MM.1S (cell line): Measurements from ENCODE around the gene OGG1.

Source experiments
- DNase-seq: peaks from one replicate; pipeline ENCODE4 v3.0.0-alpha.2; 2015
- H2AFZ ChIP-seq: fragments of 300-600 bp; sonication (generic); 2 replicates; pipeline ENCODE4 v1.6.0; 2016; ENCODE audit warnings: antibody characterized with exemption, low read length
- H3F3A ChIP-seq: fragments of 300-600 bp; sonication (generic); 2 replicates; pipeline ENCODE4 v1.6.1; 2016; ENCODE audit warnings: mild to moderate bottlenecking, antibody characterized with exemption, low read length, moderate library complexity, mixed read lengths; ENCODE audit not compliant: insufficient read depth
- H3K27ac ChIP-seq: fragments of 300-600 bp; sonication (generic); 2 replicates; pipeline ENCODE4 v1.5.1; 2016; ENCODE audit warnings: mild to moderate bottlenecking, low read length
- H3K27me3 ChIP-seq: fragments of 300-600 bp; sonication (generic); replicated peaks from 2 replicates; pipeline ENCODE4 v1.6.0; 2016; ENCODE audit warnings: low read length; ENCODE audit not compliant: insufficient read depth
- H3K36me3 ChIP-seq: fragments of 300-600 bp; sonication (generic); replicated peaks from 2 replicates; pipeline ENCODE4 v1.6.1; 2016; ENCODE audit warnings: mild to moderate bottlenecking, low read length, mixed read lengths; ENCODE audit not compliant: insufficient read depth
- H3K4me1 ChIP-seq: fragments of 300-600 bp; sonication (generic); 2 replicates; pipeline ENCODE4 v1.6.1; 2016; ENCODE audit warnings: low read length, mixed read lengths
- H3K4me2 ChIP-seq: fragments of 300-600 bp; sonication (generic); 2 replicates; pipeline ENCODE4 v1.6.0; 2016; ENCODE audit warnings: low read depth, low read length
- H3K4me3 ChIP-seq: fragments of 300-600 bp; sonication (generic); 2 replicates; pipeline ENCODE4 v1.5.1; 2016; ENCODE audit warnings: low read length, mixed read lengths
- H3K79me2 ChIP-seq: fragments of 300-600 bp; sonication (generic); 2 replicates; pipeline ENCODE4 v1.6.1; 2016; ENCODE audit warnings: mixed run types, low read length, mixed read lengths
- H3K9ac ChIP-seq: fragments of 300-600 bp; sonication (generic); 2 replicates; pipeline ENCODE4 v1.6.1; 2016; ENCODE audit warnings: low read length, mixed read lengths
- H3K9me2 ChIP-seq: fragments of 300-600 bp; sonication (generic); replicated peaks from 2 replicates; pipeline ENCODE4 v1.6.1; 2016; ENCODE audit warnings: mild to moderate bottlenecking, low read length, mixed read lengths; ENCODE audit not compliant: insufficient read depth
- H3K9me3 ChIP-seq: fragments of 300-600 bp; sonication (generic); replicated peaks from 2 replicates; pipeline ENCODE4 v1.6.1; 2016; ENCODE audit warnings: mild to moderate bottlenecking, low read length, mixed read lengths; ENCODE audit not compliant: insufficient read depth
- H4K20me1 ChIP-seq: fragments of 300-600 bp; sonication (generic); 2 replicates; pipeline ENCODE4 v1.6.1; 2016; ENCODE audit warnings: mild to moderate bottlenecking, low read length, moderate library complexity, mixed read lengths; ENCODE audit not compliant: insufficient read depth
- EZH2 ChIP-seq: fragments of 300-600 bp; sonication (generic); optimal IDR thresholded peaks from 2 replicates; pipeline ENCODE3; 2017; ENCODE audit warnings: low read depth, mild to moderate bottlenecking, antibody characterized with exemption, low read length, mixed read lengths
- EZH2phosphoT487 ChIP-seq: fragments of 300-600 bp; sonication (generic); IDR thresholded peaks from 2 replicates; pipeline ENCODE4 v1.6.1; 2018; ENCODE audit warnings: antibody characterized with exemption, low read length
- TF ChIP-seq, protein P1 (sequence below): fragments of 300-600 bp; sonication (generic); IDR thresholded peaks from 2 replicates; pipeline ENCODE4 v1.5.1; 2016; ENCODE audit warnings: antibody characterized with exemption, low read length, mixed read lengths

Gene OGG1

DNA sequence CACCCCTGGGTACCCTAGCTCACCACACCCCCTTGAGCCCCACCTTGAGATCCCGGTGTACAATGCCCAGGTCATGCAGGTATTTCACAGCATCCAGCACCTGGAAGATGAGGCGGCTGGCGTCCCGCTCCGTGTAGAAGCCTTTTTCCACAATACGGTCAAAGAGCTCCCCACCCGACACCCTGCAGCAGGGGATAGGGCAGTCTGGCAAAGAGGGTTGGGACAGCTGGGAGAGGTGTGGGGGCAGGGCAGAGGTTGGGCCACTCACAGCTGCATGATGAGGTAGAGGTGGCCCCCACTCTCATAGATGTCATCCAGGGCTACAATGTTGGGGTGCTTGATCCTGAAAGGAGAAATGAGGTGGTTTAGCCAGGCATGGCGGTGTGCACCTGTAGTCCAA is 13.1 kb downstream of the OGG1 start:
- Histone ChIP-seq H4K20me1 (no peaks in the 10 kb centered on the region), H2AFZ (no peak overlapping the region), H3K4me1 (no peaks in the 10 kb centered on the region), H3K9ac (no peak overlapping the region), H3K9me3 (no peaks in the 10 kb centered on the region), H3K4me3 (no peak overlapping the region), H3K27me3 (no peaks in the 10 kb centered on the region), H3K9me2 (no peaks in the 10 kb centered on the region), H3K4me2 (no peak overlapping the region), H3K36me3 (no peaks in the 10 kb centered on the region), H3K79me2 (no peaks in the 10 kb centered on the region), H3K27ac (no peak overlapping the region), H3F3A (no peaks in the 10 kb centered on the region)
- TF ChIP-seq EZH2phosphoT487 = no peak
- no peak for TF ChIP-seq EZH2
- DNase-seq = no peak

DNA sequence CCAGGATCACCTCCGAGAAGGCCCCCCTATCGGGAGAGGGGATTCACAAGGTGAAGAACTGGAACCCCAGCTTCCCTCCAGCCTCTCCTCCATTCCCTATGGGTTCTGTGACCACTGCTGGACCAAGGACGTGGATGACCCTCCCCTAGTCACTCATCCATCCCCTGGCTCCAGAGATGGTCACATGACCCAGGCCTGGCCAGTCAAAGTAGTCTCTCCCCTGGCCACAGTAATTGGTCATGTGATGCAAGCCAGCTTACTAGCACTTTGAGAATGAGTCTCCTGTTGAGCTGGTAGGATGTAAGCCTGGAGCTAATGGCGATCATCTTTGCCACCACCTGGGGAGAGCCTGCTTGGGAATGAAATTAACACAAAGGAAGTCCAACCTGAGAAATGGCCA is 16.1 kb downstream of the OGG1 start:
- Histone ChIP-seq H3K79me2 (no peaks in the 10 kb centered on the region), H3K36me3 (no peaks in the 10 kb centered on the region), H3K9me2 (no peaks in the 10 kb centered on the region), H3K4me3 (no peak overlapping the region), H3K27ac (no peak overlapping the region), H2AFZ (no peak overlapping the region), H3K4me1 (0 out of 2 replicates have a peak, but pooled peaks cover 5% of the 10 kb centered on the region), H3K27me3 (no peaks in the 10 kb centered on the region), H3K9me3 (no peaks in the 10 kb centered on the region), H3F3A (no peaks in the 10 kb centered on the region; the same call in 1 of the 2 replicates), H3K4me2 (no peak overlapping the region), H4K20me1 (no peaks in the 10 kb centered on the region), H3K9ac (no peak overlapping the region)
- TF ChIP-seq, protein P1, sequence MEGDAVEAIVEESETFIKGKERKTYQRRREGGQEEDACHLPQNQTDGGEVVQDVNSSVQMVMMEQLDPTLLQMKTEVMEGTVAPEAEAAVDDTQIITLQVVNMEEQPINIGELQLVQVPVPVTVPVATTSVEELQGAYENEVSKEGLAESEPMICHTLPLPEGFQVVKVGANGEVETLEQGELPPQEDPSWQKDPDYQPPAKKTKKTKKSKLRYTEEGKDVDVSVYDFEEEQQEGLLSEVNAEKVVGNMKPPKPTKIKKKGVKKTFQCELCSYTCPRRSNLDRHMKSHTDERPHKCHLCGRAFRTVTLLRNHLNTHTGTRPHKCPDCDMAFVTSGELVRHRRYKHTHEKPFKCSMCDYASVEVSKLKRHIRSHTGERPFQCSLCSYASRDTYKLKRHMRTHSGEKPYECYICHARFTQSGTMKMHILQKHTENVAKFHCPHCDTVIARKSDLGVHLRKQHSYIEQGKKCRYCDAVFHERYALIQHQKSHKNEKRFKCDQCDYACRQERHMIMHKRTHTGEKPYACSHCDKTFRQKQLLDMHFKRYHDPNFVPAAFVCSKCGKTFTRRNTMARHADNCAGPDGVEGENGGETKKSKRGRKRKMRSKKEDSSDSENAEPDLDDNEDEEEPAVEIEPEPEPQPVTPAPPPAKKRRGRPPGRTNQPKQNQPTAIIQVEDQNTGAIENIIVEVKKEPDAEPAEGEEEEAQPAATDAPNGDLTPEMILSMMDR = no peak
- TF ChIP-seq EZH2phosphoT487 = no peak
- no peak for TF ChIP-seq EZH2
- DNase-seq = no peak

DNA sequence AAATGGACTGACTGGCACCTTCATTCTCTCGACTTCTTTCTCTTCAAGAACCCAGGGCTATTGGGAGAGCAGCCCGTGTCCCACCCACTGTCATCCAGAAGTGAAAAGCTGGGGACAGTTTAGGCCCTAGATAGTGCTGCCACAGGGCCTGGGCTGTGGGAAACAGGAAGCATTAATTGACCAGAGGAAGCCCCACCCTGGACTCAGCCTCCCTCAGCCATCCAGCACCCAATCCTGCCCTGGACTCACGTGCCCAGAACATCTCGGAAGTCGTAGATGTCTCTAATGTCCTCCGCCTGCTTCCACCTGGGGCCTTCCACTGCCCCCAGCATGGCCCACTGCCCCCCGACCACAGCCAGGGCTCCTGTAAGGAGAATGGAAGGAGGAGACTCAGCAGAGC is 17.7 kb downstream of the OGG1 start:
- H3K36me3 ChIP-seq = no peaks in the 10 kb centered on the region
- no peaks in the 10 kb centered on the region for H3K79me2 ChIP-seq
- no peaks in the 10 kb centered on the region for H3K27me3 ChIP-seq
- H3F3A ChIP-seq = no peaks in the 10 kb centered on the region; the same call in 1 of the 2 replicates
- no peak overlapping the region for H3K9ac ChIP-seq
- no peak overlapping the region for H3K4me3 ChIP-seq
- no peak overlapping the region for H2AFZ ChIP-seq
- 0 out of 2 replicates have a peak, but pooled peaks cover 5% of the 10 kb centered on the region for H3K4me1 ChIP-seq
- no peaks in the 10 kb centered on the region for H3K9me3 ChIP-seq
- no peaks in the 10 kb centered on the region for H3K9me2 ChIP-seq
- DNase-seq = no peak
- no peaks in the 10 kb centered on the region for H4K20me1 ChIP-seq
- H3K4me2 ChIP-seq = no peak overlapping the region
- no peak overlapping the region for H3K27ac ChIP-seq
- TF ChIP-seq EZH2 (no peak), EZH2phosphoT487 (no peak)
- TF ChIP-seq, protein P1 = no peak

DNA sequence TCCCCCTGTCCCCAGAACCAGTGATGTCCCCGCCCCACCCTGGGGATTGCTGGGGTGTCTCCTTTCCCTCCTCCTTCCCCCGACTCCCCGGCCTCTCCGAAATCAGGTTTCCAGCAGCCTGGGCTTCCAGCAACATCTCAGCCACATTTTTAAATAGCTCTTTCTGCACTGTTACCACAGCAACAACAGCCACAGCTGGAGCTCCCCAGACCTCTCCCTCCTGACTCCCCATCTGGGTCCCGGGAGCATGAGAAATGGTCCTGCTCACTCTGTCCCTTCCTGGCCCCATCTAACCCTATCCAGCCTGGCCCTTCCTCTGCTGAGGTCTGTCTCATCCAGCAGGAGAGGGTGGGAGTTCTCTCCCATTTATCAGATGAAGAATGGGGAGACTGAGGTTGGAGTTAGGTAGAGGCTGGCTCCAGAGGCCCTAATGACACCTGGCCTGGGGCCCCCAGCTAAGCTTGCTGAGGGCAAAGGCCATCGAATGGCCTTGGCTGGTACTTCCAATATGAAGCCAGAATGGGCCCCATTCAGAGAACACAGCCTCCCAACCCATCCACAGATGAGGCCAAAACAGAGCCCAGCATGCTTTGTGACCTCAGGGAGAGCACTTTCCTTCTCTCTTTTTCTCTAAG is 18.5 kb downstream of the OGG1 start:
- no peaks in the 10 kb centered on the region for H3K9me2 ChIP-seq
- no peaks in the 10 kb centered on the region for H3K36me3 ChIP-seq
- DNase-seq = no peak
- H3K4me3 ChIP-seq = no peak overlapping the region
- H3K79me2 ChIP-seq = no peaks in the 10 kb centered on the region
- H3F3A ChIP-seq = no peaks in the 10 kb centered on the region; the same call in 1 of the 2 replicates
- H3K9me3 ChIP-seq = no peaks in the 10 kb centered on the region
- H3K9ac ChIP-seq = no peak overlapping the region
- no peak for TF ChIP-seq EZH2
- TF ChIP-seq, protein P1 = no peak
- no peak for TF ChIP-seq EZH2phosphoT487
- H3K4me2 ChIP-seq = no peak overlapping the region
- no peak overlapping the region for H2AFZ ChIP-seq
- H3K27me3 ChIP-seq = no peaks in the 10 kb centered on the region
- H4K20me1 ChIP-seq = no peaks in the 10 kb centered on the region
- H3K4me1 ChIP-seq = 0 out of 2 replicates have a peak, but pooled peaks cover 5% of the 10 kb centered on the region
- no peak overlapping the region for H3K27ac ChIP-seq
